GM12878 (cell line): ENCODE data around the gene WASF2. TPM values are rescaled to one million over a fixed set of nuclear protein-coding genes. Genes with fewer than 3 reads are reported as not detected.

Source experiments
- BCL3 ChIP-seq: IDR thresholded peaks from 2 replicates; pipeline ENCODE4 v1.6.1; 2011; ENCODE audit warnings: borderline replicate concordance, low read depth, mild to moderate bottlenecking, moderate library complexity, low read length; ENCODE audit not compliant: insufficient read depth, poor library complexity, severe bottlenecking
- BCLAF1 ChIP-seq: fragments of 450-650 bp; IDR thresholded peaks from 2 replicates; pipeline ENCODE4 v1.6.1; 2017; ENCODE audit warnings: antibody characterized with exemption, mild to moderate bottlenecking, moderate library complexity
- CREM ChIP-seq: IDR thresholded peaks from 2 replicates; pipeline ENCODE4 v1.6.1; 2014; ENCODE audit warnings: antibody characterized with exemption, low read depth
- E2F8 ChIP-seq: fragments of 450-650 bp; IDR thresholded peaks from 2 replicates; pipeline ENCODE4 v1.6.1; 2018; ENCODE audit warnings: mild to moderate bottlenecking, low read depth, moderate library complexity; ENCODE audit not compliant: partially characterized antibody
- PAX5 ChIP-seq: IDR thresholded peaks from 2 replicates; pipeline ENCODE4 v1.6.1; 2011; ENCODE audit warnings: low read depth, low read length, borderline replicate concordance
- PRDM15 ChIP-seq: fragments of 450-650 bp; formaldehyde crosslinking; IDR thresholded peaks from 2 replicates; pipeline ENCODE4 v1.4.0; 2020; ENCODE audit warnings: mild to moderate bottlenecking, moderate library complexity
- RAD51 ChIP-seq: fragments of 450-650 bp; IDR thresholded peaks from 2 replicates; pipeline ENCODE4 v1.6.1; 2016; ENCODE audit warnings: moderate library complexity, mild to moderate bottlenecking, inconsistent platforms
- SRF ChIP-seq, 2 experiments: IDR thresholded peaks; 2 replicates each; pipeline ENCODE4 v1.6.1; 2011; ENCODE audit warnings: low read depth in 2 of 2, low read length in 2 of 2, mild to moderate bottlenecking in 1 of 2, moderate library complexity in 1 of 2
- ZNF217 ChIP-seq: fragments of 450-650 bp; IDR thresholded peaks from 2 replicates; pipeline ENCODE4 v1.6.1; 2017; ENCODE audit warnings: antibody characterized with exemption, mild to moderate bottlenecking
- ZNF274 ChIP-seq: IDR thresholded peaks from one replicate; pipeline ENCODE4 v1.8.0; 2011; ENCODE audit not compliant: insufficient read length, insufficient read depth
- ZNF687 ChIP-seq: fragments of 450-650 bp; IDR thresholded peaks from 2 replicates; pipeline ENCODE4 v1.6.1; 2017; ENCODE audit warnings: mild to moderate bottlenecking, moderate library complexity
- polyA plus RNA-seq, 11 experiments: library from polyadenylated mRNA; depleted of rRNA in 4 of 11; unstranded in 6 of 11; stranded (reverse) in 5 of 11; fragments of >200 nt; fragmentation: Nextera tagmentation in 4 of 11; fragmentation: Illumina TruSeq in 1 of 11; extraction: Ambion mirVana in 4 of 11; extraction: Trizol in 1 of 11; gene quantifications; 1 replicate in 1 of 11; 2 replicates in 10 of 11; pipeline versions ENCODE4 v1.2.1 to v1.2.3, GENCODE V29; 2011 to 2016; ENCODE audit warnings: inconsistent platforms in 2 of 11, missing spikeins in 2 of 11, low read depth in 1 of 11
- total RNA-seq, 4 experiments: library from RNA; depleted of rRNA in 3 of 4; stranded (reverse); fragments of >200 nt in 3 of 4; fragmentation: Illumina TruSeq in 1 of 4; extraction: Trizol in 1 of 4; gene quantifications; 2 replicates each; pipeline versions ENCODE4 v1.2.1 to v1.2.3, GENCODE V29; 2013 to 2021

Gene WASF2
- total and polyA plus RNA-seq, 10 of the 15 experiments (the other 5 are each of a cell fraction or from before 2014, with no cell fraction given): 7.0 to 111 (median 37.1) TPM

GRCh38 chr1:27489973-27490741 is at the start of gene WASF2 (continued):
- TF ChIP-seq ZNF687 (peak; percentile 64; the same call in 1 of the 2 replicates), RAD51 (peak; percentile 58), PRDM15 (CRISPR knock-in tag) (no peak), PAX5 (no peak), BCL3 (no peak), BCLAF1 (peak; percentile 97), ZNF217 (no peak), SRF (IDR thresholded peaks at IDR 0.05; ENCODE audit: low read depth in 2 of 2, low read length in 2 of 2) (no peak), E2F8 (peak; percentile 73), CREM (0 out of 2 replicates have a peak, but pooled peaks have one; percentile 12), ZNF274 (no peak)
